ENCODE data around the gene CNTNAP5. TPM values are rescaled to one million over a fixed set of nuclear protein-coding genes. Genes with fewer than 3 reads are reported as not detected.

CNTNAP5 gene
- total RNA-seq, 1 donor from 2014 or later = not detected

DNA sequence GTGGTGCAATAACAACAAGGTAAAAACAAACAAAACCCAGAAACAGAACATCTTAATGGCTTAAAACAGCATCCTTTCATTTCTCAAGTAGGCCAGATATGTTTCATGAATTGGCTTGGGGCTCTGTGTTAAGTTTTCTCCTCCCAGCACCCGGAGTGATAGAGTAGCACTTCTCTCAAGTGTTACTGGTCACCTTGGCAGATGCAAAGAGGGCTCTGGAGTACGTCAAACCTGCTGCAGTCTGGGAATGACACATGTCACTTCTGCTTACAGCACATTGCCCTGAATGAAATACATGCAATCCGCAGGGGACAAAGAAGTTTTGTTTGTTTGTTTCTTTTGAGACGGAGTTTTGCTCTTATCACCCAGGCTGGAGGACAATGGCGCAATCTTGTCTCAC is 639.3 kb downstream of the CNTNAP5 start:
- no peak overlapping the region for H3K4me3 ChIP-seq (ENCODE audit: low read depth, low read length)
- no peak for TF ChIP-seq CTCF (conservative IDR thresholded peaks at IDR 0.05; ENCODE audit: low read depth, low read length)
- DNase-seq (ENCODE audit: low read depth) = no peak

DNA sequence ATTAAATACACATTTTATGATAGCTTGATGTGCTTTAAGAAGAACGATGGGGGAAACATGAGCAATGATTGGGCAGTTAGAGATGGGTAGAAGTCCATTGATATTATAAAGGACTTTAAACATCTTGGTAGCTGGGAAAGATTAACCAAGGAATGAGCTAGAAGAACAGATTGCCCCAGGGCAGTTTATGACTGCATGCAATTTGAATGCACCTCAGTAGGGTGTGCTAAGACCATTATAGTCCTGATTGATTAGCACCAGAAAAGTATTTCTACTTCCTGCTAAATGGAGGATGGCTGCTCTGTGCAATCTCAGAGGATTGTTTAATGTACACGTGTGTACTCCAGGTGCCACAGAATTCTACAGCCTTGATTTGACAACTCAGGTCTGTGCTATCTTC is 641.9 kb downstream of the CNTNAP5 start:
- TF ChIP-seq CTCF (conservative IDR thresholded peaks at IDR 0.05; ENCODE audit: low read depth, low read length) = no peak
- DNase-seq (ENCODE audit: low read depth) = no peak
- H3K4me3 ChIP-seq (ENCODE audit: low read depth, low read length) = no peak overlapping the region

GRCh38 chr2:124668161-124668560 is 643.1 kb downstream of the CNTNAP5 start:
- no peak for DNase-seq (ENCODE audit: low read depth)
- no peak for TF ChIP-seq CTCF (conservative IDR thresholded peaks at IDR 0.05; ENCODE audit: low read depth, low read length)

DNA sequence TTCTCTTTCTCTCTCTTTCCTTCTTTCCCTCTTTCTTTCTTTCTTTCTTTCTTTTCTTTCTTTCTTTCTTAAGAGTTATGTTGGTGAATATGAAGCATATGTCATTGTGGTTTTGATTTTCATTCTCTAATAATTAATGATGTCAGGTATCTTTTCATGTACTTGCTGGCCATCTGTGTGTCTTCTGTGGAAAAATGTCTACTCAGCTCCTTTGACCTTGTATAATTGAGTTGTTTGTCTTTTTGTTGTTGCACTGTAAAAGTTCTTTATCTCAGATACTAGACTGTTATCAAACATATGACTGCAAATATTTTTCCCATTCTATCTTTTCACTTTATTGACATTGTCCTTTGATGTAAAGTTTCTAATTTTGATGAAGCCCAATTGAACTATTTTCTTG is 645.1 kb downstream of the CNTNAP5 start:
- no peak for DNase-seq (ENCODE audit: low read depth)
- no peak for TF ChIP-seq CTCF (conservative IDR thresholded peaks at IDR 0.05; ENCODE audit: low read depth, low read length)
- H3K4me3 ChIP-seq (ENCODE audit: low read depth, low read length) = no peak overlapping the region

More at GRCh38 chr2:124668161-124668560, 643.1 kb downstream of the CNTNAP5 start:
- H3K4me3 ChIP-seq (ENCODE audit: low read depth, low read length) = no peak overlapping the region

DNA sequence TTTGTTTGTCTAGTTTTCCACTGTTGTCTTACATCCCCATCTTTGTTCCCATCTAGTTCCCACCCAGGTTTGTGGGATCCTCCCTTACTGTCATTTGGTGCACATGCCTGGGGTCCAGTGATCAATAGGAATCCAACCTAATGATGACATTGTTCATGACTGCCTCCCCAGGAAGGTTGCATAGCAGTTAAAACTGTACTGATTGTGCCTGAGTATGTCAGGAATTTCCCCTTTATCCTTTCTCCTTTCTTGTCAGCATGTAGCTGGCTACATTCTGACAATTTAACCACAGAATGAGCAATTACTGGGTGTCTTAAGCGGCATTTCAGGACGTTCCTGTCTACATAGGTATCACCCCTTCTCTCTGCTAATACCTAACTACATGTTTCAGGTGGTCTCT is 653.0 kb downstream of the CNTNAP5 start:
- H3K4me3 ChIP-seq (ENCODE audit: low read depth, low read length) = no peak overlapping the region
- no peak for TF ChIP-seq CTCF (conservative IDR thresholded peaks at IDR 0.05; ENCODE audit: low read depth, low read length)
- no peak for DNase-seq (ENCODE audit: low read depth)

- DNase-seq (ENCODE audit: low read depth) = no peak
- TF ChIP-seq CTCF (conservative IDR thresholded peaks at IDR 0.05; ENCODE audit: low read depth, low read length) = no peak
- H3K4me3 ChIP-seq (ENCODE audit: low read depth, low read length) = no peak overlapping the region
Measured at GRCh38 chr2:124683536-124684428, 658.7 kb downstream of the CNTNAP5 start.

DNA sequence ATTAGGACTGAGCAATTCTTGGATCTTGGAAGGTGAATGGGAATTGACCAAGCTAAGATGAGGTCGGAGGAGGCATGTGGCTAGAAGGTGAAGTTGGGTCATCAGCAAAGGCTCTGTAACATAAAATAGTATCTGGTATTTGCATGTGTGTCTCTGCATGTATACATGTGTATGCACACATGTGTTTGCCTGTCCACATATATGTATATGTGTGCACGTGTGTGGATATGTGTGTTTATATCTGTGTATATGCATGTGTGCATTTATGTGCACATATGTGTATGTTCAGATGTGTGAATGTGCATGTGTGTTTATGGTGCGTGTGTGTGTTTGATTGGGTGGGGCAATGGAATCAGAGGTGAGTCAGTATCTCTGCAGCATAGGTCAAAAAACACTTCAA is 664.3 kb downstream of the CNTNAP5 start:
- no peak for DNase-seq (ENCODE audit: low read depth)
- no peak overlapping the region for H3K4me3 ChIP-seq (ENCODE audit: low read depth, low read length)
- TF ChIP-seq CTCF (conservative IDR thresholded peaks at IDR 0.05; ENCODE audit: low read depth, low read length) = no peak

All from epithelial cell of proximal tubule (primary cell).